Measurements from ENCODE around the gene TMEM30A. TPM values are rescaled to one million over a fixed set of nuclear protein-coding genes. Genes with fewer than 3 reads are reported as not detected.
A peak's percentile ranks its signal among the peaks of the same experiment; 100 is the strongest.

Gene TMEM30A
- total and polyA plus RNA-seq, 2 of the 13 experiments (the other 11 are each of a cell fraction or from before 2014, with no cell fraction given), result 17.6 to 54.4 TPM

DNA sequence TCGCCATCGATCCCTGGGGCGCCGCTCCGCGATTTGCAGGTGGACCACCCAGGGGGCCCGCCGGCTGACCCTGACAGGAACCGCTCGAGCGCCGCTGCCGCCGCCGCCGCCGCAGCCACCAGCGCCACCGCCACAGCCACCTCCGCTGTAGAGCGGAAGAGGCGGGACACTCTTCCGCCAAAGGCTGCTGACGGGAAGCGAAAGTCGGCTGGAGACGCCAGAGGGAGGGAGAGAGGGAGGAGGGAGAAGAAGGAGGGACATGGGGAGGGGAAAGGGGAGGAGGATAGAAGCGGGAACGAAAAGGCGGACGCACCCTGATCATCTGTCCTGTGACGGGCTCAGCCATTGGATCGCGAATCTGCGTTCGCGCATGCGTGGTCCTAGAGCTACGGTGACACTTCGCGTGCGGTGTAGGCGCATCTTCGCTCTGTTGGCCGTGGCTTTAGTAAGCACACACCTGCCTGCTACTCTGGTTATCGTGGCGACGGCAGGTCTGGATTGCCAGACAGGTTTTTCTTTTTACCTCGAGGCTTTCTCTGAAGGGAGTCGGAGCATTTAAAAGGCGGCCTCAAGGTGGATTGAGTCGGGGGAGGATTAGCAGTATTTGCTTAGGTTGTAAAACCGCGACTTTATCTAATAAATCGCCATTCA, at the start of gene TMEM30A (continued):
- TF ChIP-seq, protein P1, sequence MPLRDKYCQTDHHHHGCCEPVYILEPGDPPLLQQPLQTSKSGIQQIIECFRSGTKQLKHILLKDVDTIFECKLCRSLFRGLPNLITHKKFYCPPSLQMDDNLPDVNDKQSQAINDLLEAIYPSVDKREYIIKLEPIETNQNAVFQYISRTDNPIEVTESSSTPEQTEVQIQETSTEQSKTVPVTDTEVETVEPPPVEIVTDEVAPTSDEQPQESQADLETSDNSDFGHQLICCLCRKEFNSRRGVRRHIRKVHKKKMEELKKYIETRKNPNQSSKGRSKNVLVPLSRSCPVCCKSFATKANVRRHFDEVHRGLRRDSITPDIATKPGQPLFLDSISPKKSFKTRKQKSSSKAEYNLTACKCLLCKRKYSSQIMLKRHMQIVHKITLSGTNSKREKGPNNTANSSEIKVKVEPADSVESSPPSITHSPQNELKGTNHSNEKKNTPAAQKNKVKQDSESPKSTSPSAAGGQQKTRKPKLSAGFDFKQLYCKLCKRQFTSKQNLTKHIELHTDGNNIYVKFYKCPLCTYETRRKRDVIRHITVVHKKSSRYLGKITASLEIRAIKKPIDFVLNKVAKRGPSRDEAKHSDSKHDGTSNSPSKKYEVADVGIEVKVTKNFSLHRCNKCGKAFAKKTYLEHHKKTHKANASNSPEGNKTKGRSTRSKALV (CRISPR knock-in tag; IDR thresholded peaks at IDR 0.05), result no peak
- TF ChIP-seq LCORL (IDR thresholded peaks at IDR 0.05) (no peak), LCORL (CRISPR knock-in tag; IDR thresholded peaks at IDR 0.05) (no peak), CENPT (CRISPR knock-in tag; IDR thresholded peaks at IDR 0.05; ENCODE audit: low read depth) (no peak), STAG1 (CRISPR knock-in tag; IDR thresholded peaks at IDR 0.05) (no peak), ZFP37 (CRISPR knock-in tag; IDR thresholded peaks at IDR 0.05; ENCODE audit: borderline replicate concordance) (no peak), JDP2 (CRISPR knock-in tag; IDR thresholded peaks at IDR 0.05; ENCODE audit: borderline replicate concordance) (no peak), NFRKB (IDR thresholded peaks at IDR 0.05) (no peak), ZIK1 (CRISPR knock-in tag; IDR thresholded peaks at IDR 0.05; ENCODE audit: borderline replicate concordance, low read depth) (0 out of 2 replicates have a peak, but pooled peaks have one; percentile 46), SMYD3 (CRISPR knock-in tag; IDR thresholded peaks at IDR 0.05) (no peak), ZC3H13 (CRISPR knock-in tag; IDR thresholded peaks at IDR 0.05) (no peak), KDM5A (IDR thresholded peaks at IDR 0.05; ENCODE audit: borderline replicate concordance, low read length) (peak; percentile 67; the same call in 1 of the 2 replicates), PLSCR1 (CRISPR knock-in tag; IDR thresholded peaks at IDR 0.05; ENCODE audit: borderline replicate concordance) (no peak), MEF2D (CRISPR knock-in tag; IDR thresholded peaks at IDR 0.05) (peak; percentile 77), ZNF549 (CRISPR knock-in tag; IDR thresholded peaks at IDR 0.05) (no peak), ZNF766 (CRISPR knock-in tag; IDR thresholded peaks at IDR 0.05; ENCODE audit: borderline replicate concordance) (no peak), KLF15 (CRISPR knock-in tag; IDR thresholded peaks at IDR 0.05; ENCODE audit: borderline replicate concordance) (no peak; the same call in 1 of the 2 replicates), MED1 (CRISPR knock-in tag; IDR thresholded peaks at IDR 0.05) (0 out of 2 replicates have a peak, but pooled peaks have one; percentile 40), ZNF720 (CRISPR knock-in tag; IDR thresholded peaks at IDR 0.05) (no peak), GFI1 (CRISPR knock-in tag; IDR thresholded peaks at IDR 0.05; ENCODE audit: borderline replicate concordance) (no peak), TBP (CRISPR knock-in tag; IDR thresholded peaks at IDR 0.05) (no peak), GABPA (IDR thresholded peaks at IDR 0.05; ENCODE audit: low read depth, low read length) (peak; percentile 91), GABPA (CRISPR knock-in tag; IDR thresholded peaks at IDR 0.05; ENCODE audit: low read depth) (peak; percentile 91), SIN3A (IDR thresholded peaks at IDR 0.05; ENCODE audit: borderline replicate concordance, low read depth, low read length) (peak; percentile 81; the same call in 1 of the 2 replicates), KAT8 (CRISPR knock-in tag; IDR thresholded peaks at IDR 0.05) (peak; percentile 89)
- TF ChIP-seq, protein P2, sequence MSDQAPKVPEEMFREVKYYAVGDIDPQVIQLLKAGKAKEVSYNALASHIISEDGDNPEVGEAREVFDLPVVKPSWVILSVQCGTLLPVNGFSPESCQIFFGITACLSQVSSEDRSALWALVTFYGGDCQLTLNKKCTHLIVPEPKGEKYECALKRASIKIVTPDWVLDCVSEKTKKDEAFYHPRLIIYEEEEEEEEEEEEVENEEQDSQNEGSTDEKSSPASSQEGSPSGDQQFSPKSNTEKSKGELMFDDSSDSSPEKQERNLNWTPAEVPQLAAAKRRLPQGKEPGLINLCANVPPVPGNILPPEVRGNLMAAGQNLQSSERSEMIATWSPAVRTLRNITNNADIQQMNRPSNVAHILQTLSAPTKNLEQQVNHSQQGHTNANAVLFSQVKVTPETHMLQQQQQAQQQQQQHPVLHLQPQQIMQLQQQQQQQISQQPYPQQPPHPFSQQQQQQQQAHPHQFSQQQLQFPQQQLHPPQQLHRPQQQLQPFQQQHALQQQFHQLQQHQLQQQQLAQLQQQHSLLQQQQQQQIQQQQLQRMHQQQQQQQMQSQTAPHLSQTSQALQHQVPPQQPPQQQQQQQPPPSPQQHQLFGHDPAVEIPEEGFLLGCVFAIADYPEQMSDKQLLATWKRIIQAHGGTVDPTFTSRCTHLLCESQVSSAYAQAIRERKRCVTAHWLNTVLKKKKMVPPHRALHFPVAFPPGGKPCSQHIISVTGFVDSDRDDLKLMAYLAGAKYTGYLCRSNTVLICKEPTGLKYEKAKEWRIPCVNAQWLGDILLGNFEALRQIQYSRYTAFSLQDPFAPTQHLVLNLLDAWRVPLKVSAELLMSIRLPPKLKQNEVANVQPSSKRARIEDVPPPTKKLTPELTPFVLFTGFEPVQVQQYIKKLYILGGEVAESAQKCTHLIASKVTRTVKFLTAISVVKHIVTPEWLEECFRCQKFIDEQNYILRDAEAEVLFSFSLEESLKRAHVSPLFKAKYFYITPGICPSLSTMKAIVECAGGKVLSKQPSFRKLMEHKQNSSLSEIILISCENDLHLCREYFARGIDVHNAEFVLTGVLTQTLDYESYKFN (CRISPR knock-in tag; conservative IDR thresholded peaks at IDR 0.05), result peak; percentile 52

Measured in HepG2 (cell line).